GM19043 (cell line): ENCODE measurements around the gene MOB1A.
"Not testable (repeated sequence)": the region's sequence is repeated elsewhere in the genome, so short reads cannot be mapped to it uniquely, and the experiment has no call there.

Experiments used
- ATAC-seq: cut with Tn5 transposase; IDR thresholded peaks from one replicate; pipeline ENCODE4 v1.9.1; 2021; ENCODE audit warnings: low read depth; ENCODE audit not compliant: unreplicated experiment

MOB1A gene

DNA sequence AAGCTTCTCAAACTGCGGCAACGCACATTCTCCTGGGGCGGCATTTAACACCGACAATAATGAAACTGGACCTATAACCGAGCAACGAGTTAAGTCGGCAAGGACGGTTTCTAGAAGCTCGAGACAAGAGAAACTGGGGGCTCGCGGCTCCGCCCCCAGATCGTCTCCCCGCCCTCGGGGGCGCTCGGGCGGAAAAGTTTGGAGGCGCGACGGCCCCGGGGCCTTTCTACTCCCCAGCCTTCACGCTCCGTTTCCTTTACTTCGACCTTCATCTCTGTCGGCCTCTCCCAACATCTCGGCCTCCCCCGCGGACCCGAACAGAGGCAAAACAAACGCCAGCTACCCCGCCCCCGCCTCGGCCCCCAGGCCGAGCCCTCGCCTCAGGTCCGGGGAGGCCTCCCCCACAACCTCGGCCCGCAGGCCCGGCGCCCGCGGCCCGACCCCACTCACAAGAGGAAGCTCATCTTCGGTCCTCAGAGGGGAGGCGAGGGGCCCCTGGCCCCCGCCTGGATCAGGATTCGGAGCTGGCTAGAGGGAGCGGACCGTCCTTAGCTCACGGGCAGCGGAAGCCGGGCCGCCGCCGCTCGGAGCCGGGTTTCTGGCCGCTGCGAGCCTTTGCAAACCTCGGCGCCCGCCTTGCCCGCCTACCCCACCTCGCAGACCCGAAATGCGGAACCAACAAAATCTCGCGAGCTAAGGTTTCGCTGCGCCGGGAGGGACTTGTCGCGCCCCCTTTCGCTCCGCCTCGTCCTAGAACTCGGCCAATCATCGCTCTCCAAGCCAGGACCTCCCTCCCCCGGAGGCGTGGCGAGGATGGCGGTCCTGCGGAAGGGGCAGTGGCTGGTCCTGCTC is at the start of gene MOB1A:
Gene MOB1A (minus strand): TSS at position 669 of the 852 bp plus-strand sequence. CDS start 205 bp downstream, at position 464.
- peak; percentile 69 for ATAC-seq

- no peak for ATAC-seq
Observed at GRCh38 chr2:74227646-74228045, 49.0 kb upstream of the MOB1A start.

- ATAC-seq, result no peak
Observed at GRCh38 chr2:74226648-74227213, 48.1 kb upstream of the MOB1A start.

DNA sequence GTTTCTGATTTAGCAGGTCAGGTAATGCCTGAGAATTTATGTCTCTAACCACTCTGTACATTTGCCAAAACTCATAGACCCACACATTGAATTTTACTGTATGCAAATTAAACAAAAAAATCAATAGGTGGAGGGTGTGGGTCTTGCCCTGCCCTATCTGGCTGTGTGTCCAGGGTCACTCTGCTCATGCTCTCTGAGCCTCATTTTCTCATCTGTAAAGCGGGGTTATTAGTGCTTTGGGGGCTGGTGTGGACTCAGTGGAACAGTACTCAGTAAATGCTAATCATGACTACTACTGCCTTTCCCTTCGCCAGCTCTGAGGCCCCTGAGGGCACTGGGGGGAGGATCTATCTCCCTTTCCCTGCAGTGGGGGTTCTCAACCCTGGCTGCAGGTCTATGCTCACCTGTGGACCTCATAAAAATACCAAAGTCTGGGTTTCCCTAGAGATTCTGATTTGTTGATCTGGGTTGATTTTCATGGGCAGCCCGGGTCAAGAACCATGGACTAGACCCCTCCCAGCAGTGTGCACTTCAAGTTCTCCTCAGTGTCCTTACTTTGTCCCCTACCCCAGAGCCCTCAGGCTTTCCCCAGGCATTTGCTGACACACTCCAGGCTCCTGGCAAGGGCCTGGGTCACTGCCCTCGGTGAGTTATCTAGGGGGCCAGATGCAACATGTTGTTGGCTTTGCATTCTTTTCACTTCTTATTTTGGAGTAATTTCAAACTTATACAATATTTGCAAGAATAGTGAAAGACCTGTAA is 47.2 kb upstream of the MOB1A start:
- no peak for ATAC-seq

- no peak for ATAC-seq
Observed at GRCh38 chr2:74223941-74224770, 45.5 kb upstream of the MOB1A start.

- ATAC-seq, result no peak
Observed at GRCh38 chr2:74222300-74222650, 43.6 kb upstream of the MOB1A start.

GRCh38 chr2:74221604-74222299 is 43.1 kb upstream of the MOB1A start:
- no peak for ATAC-seq

GRCh38 chr2:74221091-74221490 is 42.4 kb upstream of the MOB1A start:
- no peak for ATAC-seq

DNA sequence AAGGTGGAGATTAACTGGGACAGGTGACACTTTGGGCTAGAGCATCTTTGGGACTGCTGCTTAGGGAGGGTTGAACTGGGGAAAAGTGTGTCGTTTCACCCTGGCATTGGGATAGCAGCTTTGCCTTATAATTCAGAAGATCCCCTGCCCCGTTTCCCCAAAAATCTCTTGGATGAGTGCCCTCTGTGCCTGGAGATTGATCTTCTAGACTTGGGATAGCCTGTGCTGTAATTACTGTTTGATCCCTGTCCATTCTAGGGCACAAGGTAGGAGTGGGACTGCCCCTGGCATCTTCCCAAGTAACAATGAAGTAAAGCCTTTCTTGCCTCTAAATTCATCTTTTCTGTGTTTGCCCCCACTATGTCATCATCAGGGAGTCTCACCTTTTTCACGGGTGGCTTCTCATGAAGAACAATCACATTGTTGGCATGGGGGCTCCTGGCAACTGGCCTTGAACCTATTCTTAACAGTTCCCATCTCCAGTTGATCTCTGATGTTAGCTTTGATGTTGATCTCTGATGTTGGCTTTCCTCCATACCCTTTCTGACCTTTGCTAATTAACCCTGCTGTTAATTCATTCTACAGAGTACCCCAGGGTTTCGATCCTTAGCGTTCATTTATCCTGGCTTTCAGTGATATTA is 41.3 kb upstream of the MOB1A start:
- no peak for ATAC-seq

DNA sequence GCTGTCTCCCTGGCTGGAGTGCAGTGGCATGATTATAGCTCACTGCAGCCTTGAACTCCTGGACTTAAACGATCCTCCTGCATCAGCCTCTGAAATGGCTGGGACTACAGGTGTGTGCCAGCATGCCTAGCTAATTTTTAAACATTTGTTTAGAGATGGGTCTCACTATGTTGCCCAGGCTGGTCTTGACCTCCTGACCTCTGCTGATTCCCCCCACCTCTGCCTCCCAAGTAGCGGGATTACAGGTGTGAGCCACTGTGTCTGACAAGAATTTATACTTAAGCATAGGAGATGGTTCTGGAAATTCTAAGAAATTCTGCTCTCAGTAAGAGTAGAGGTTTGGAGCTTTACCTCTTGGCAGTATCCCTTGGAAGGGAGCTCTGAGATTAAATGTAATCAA is 38.0 kb upstream of the MOB1A start:
- no peak for ATAC-seq

DNA sequence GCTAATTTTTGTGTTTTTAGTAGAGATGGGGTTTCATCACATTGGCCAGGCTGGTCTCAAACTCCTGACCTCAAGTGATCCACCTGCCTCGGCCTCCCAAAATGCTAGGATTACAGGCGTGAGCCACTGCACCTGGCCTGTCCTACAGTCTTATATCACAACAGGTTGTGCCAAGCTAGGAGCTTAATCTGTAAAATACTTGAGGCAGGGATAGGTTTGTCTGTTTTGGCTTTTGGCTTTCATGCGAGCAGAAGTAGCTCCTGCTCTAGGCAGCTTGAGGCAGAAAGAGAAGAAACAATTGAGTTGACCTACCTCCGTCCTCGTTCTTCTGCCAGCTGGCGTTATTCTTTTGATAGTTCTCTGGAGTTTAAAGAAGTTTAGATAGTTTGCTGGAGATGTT is 37.1 kb upstream of the MOB1A start:
- not testable (repeated sequence) for ATAC-seq

DNA sequence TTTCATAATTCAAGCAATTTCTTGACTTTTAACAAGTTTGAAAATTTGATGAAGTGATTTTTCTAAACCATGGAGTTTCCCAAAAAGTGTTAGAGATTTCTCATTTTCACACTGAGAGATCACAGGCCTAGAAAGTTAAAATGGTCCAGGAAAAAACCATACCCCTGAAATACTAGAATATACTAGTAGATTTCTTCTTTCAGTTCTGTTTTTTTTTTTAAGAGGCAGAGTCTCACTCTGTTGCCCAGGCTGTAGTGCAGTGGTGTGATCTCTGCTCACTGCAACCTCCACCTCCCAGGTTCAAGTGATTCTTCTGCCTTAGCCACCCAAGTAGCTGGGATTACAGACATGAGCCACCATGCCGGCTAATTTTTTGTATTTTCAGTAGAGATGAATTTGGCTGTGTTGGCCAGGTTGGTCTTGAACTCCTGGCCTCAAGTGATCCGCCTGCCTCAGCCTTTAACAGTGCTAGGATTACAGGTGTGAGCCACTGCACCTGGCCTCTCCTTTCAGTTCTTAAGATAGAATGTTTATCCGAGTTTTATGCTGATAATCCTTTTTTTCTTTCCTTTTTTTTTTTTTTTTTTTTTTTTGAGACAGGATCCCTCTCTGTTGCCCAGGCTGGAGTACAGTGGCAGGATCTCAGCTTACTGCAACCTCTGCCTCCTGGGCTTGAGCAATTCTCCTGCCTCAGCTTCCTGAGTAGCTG is 34.2 kb upstream of the MOB1A start:
- ATAC-seq, result no peak

DNA sequence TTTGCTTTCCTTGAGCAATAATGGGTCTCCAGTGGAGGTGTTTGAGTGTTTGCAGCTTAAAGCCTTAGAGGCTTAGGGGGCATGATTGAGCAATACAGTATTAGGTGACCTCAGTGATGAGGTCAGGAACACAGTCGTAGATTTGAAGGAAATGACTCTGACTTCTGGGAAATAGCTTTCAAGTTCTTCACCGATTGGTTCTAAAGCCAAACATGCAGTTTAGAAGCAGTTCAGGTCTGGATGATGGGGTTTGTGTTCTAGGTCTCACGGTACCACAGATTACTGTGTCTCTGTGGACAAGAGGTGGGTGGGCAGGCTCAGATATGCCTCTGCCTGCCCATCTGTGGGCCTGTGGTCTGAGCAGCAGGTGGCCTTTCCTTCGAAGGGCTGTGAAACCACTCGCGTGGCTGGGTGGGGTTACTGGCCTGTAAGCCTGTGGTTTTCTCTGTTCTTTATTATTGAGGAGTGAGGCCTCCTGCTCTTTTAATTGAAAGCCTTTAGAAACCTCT is 27.6 kb upstream of the MOB1A start:
- ATAC-seq, result peak; percentile 76

- ATAC-seq, result peak; percentile 26
Observed at GRCh38 chr2:74205596-74205995, 26.9 kb upstream of the MOB1A start.

GRCh38 chr2:74205113-74205512 is 26.4 kb upstream of the MOB1A start:
- no peak for ATAC-seq

DNA sequence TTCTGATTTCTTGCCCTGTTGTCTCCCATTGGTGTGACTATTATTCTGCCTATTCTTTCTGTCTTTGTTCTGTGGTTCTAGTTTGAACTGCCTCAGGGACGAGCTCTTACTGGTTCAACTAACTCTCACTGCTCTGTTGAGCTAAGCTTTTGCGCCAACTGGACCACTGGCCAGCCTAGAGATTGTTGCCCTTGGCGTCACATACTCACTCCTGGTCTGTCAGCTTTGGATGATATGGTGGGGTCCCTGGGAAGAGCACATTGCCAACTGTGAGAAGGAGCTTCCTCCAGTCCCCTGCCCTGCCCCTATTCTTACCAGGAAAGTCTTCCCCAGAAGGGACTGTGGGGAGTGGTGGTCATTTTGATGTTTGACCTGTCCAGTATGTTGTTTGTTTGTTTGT is 25.8 kb upstream of the MOB1A start:
- ATAC-seq, result no peak

DNA sequence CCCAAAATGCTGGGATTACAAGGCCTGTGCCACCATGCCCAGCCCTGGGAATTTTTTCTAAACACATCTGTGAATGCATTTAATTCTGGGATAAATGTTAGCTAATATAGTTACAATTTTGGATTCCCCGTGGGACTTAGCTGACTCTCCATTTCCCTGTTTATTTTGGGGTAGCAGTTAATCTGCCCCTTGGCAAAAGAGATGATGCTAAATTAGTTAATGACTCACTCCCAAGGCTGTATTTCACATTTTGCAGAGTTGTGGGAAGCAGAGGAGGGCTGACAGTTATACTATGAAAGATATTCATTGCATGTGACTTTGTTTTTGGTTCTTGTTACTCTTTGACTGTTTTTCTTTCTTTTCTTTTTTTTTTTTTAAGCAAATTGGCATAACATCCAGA is 22.9 kb upstream of the MOB1A start:
- ATAC-seq, result no peak

DNA sequence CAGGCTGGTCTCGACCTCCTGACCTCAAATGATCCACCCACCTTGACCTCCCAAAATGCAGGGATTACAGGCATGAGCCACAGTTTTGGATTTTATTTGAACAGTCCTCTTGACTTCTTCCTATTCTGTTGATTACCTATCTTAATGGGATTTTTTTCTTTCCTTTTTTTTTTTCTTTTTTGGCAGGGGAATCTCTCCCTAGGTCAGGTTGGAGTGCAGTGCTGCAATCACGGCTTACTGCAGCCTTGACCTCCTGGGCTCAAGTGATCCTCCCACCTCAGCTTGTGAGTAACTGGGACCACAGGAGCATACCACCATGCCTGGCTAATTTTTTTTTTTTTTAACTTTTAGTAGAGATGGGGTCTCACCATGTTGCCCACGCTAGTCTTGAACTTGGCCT is 22.5 kb upstream of the MOB1A start:
- ATAC-seq, result no peak

GRCh38 chr2:74199871-74200305 is 21.2 kb upstream of the MOB1A start:
- no peak for ATAC-seq
